ENCODE results near the gene C1orf87.

DNA sequence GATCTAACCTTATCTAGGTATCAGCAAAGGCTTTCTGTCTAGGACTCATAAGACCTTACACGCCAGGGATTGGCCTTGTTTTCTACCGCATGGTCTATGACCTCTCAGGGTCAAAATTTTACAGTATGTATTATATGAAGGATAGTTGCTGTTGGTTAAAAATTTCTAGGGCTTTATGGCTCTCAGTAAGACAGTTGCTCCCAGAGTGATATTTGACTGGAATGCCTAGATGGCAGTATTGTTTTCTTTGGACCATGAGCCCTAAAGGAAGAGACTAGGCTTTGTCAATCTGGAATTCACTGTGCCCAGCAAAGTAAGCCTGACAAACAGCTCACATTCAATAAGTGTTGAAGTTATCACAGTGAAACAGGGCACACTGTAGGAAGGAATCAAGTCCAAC, 37.6 kb downstream of the C1orf87 start:
- TF ChIP-seq CTCF (conservative IDR thresholded peaks at IDR 0.05; ENCODE audit: low read length) (no peak), EZH2phosphoT487 (IDR thresholded peaks at IDR 0.05; ENCODE audit: borderline replicate concordance) (no peak)
